ENCODE data around the gene OR52N4. TPM values are rescaled to one million over a fixed set of nuclear protein-coding genes. Genes with fewer than 3 reads are reported as not detected.

OR52N4 gene
- total RNA-seq, 1 experiment from 2014 or later = not detected

Other genes with a start within 250 kb of the OR52N4 start
- not detected in 2 replicates for gene UBQLN3, start 244.3 kb upstream of the OR52N4 start, total RNA-seq (2014; rRNA removed; shearing (Covaris generic))
- gene UBQLNL, start 237.5 kb upstream of the OR52N4 start, total RNA-seq (2014; rRNA removed; shearing (Covaris generic)) = not detected in 2 replicates
- not detected in 2 replicates for gene OR52H1, start 205.7 kb upstream of the OR52N4 start, total RNA-seq (2014; rRNA removed; shearing (Covaris generic))
- gene OR52B6, start 173.4 kb upstream of the OR52N4 start, total RNA-seq (2014; rRNA removed; shearing (Covaris generic)) = not detected in 2 replicates
- 6.4 and 11.2 TPM in 2 replicates for gene TRIM6, start 157.6 kb upstream of the OR52N4 start, total RNA-seq (2014; rRNA removed; shearing (Covaris generic))
- gene TRIM34, start 129.2 kb upstream of the OR52N4 start, total RNA-seq (2014; rRNA removed; shearing (Covaris generic)) = 14.4 and 19.1 TPM in 2 replicates
- 36.5 and 38.1 TPM in 2 replicates for gene TRIM5, start 69.2 kb upstream of the OR52N4 start, total RNA-seq (2014; rRNA removed; shearing (Covaris generic))
- gene TRIM22, start 64.5 kb upstream of the OR52N4 start, total RNA-seq (2014; rRNA removed; shearing (Covaris generic)) = 62.8 and 69.6 TPM in 2 replicates
- not detected in 2 replicates for gene OR56B1, start 17.8 kb upstream of the OR52N4 start, total RNA-seq (2014; rRNA removed; shearing (Covaris generic))
- gene OR52N5, start 29.1 kb downstream of the OR52N4 start, total RNA-seq (2014; rRNA removed; shearing (Covaris generic)) = not detected in 2 replicates
- not detected in 2 replicates for gene OR52N1, start 37.0 kb downstream of the OR52N4 start, total RNA-seq (2014; rRNA removed; shearing (Covaris generic))
- not detected in 2 replicates for gene OR52N2, start 54.7 kb downstream of the OR52N4 start, total RNA-seq (2014; rRNA removed; shearing (Covaris generic))
- not detected in 2 replicates for gene OR52E6, start 87.7 kb downstream of the OR52N4 start, total RNA-seq (2014; rRNA removed; shearing (Covaris generic))
- gene OR52E8, start 103.4 kb downstream of the OR52N4 start, total RNA-seq (2014; rRNA removed; shearing (Covaris generic)) = not detected in 2 replicates
- not detected in 2 replicates for gene OR52E4, start 126.4 kb downstream of the OR52N4 start, total RNA-seq (2014; rRNA removed; shearing (Covaris generic))
- not detected in 2 replicates for gene OR52E5, start 139.0 kb downstream of the OR52N4 start, total RNA-seq (2014; rRNA removed; shearing (Covaris generic))
- gene OR56A3, start 188.0 kb downstream of the OR52N4 start, total RNA-seq (2014; rRNA removed; shearing (Covaris generic)) = not detected in 2 replicates
- not detected in 2 replicates for gene OR56A5, start 214.3 kb downstream of the OR52N4 start, total RNA-seq (2014; rRNA removed; shearing (Covaris generic))
- gene OR52L1, start 232.7 kb downstream of the OR52N4 start, total RNA-seq (2014; rRNA removed; shearing (Covaris generic)) = not detected in 2 replicates

Data from H4 (cell line).